Uterus (tissue), 4 donors: ENCODE results near the gene MAD1L1. TPM values are rescaled to one million over a fixed set of nuclear protein-coding genes. Genes with fewer than 3 reads are reported as not detected.

Experiments used
- DNase-seq, 2 donors: peaks; one replicate each; pipeline ENCODE4 v3.0.0-alpha.2; 2019 to 2020
- H3K27ac ChIP-seq, 2 donors: fragments of 200-600 bp; sonication (generic); 1 replicate in 1 of 2; 2 replicates in 1 of 2; pipeline ENCODE4 v1.5.1; 2016 to 2018
- H3K27me3 ChIP-seq, 2 donors: fragments of 200-600 bp; sonication (generic); one replicate each; pipeline ENCODE4 v1.5.1; 2018 to 2019; ENCODE audit warnings: control low read depth in 1 of 2
- H3K36me3 ChIP-seq, 2 donors: fragments of 200-600 bp; sonication (generic); one replicate each; pipeline ENCODE4 v1.5.1; 2019; ENCODE audit warnings: control low read depth in 1 of 2
- H3K4me1 ChIP-seq, 2 donors: fragments of 200-600 bp; sonication (generic); one replicate each; pipeline ENCODE4 v1.5.1; 2018 to 2019; ENCODE audit warnings: control low read depth in 1 of 2
- H3K4me3 ChIP-seq, 2 donors: fragments of 200-600 bp; sonication (generic); 1 replicate in 1 of 2; 2 replicates in 1 of 2; pipeline ENCODE4 v1.5.1; 2018 to 2019; ENCODE audit warnings: mild to moderate bottlenecking in 1 of 2
- H3K9me3 ChIP-seq, 2 donors: fragments of 200-600 bp; sonication (generic); one replicate each; pipeline ENCODE4 v1.5.1; 2019; ENCODE audit warnings: control low read depth in 1 of 2
- POLR2A ChIP-seq, 2 donors: fragments of 450-650 bp; IDR thresholded peaks; one replicate each; pipeline ENCODE4 v1.6.1; 2016; ENCODE audit warnings: antibody characterized with exemption in 2 of 2, mild to moderate bottlenecking in 1 of 2, moderate library complexity in 1 of 2
- intact Hi-C: fragments of 100-400 bp; cut with DNase I; formaldehyde crosslinking; loops from one replicate; pipeline ENCODE4 v1.15.1; 2023; ENCODE audit warnings: low total_unique reads
- total RNA-seq, 4 donors: library from RNA; depleted of rRNA in 3 of 4; stranded (reverse); fragments of >200 nt in 3 of 4; gene quantifications; one replicate each; pipeline versions ENCODE4 v1.1.0 to v1.2.4, GENCODE V29; 2014 to 2023
- TF ChIP-seq, protein P1 (sequence below), 4 experiments: fragments of 200-600 bp in 2 of 4; fragments of 450-650 bp in 2 of 4; sonication (generic) in 2 of 4; IDR thresholded peaks; one replicate each; pipeline ENCODE4 v1.5.1; 2016 to 2019; ENCODE audit warnings: antibody characterized with exemption in 4 of 4, mild to moderate bottlenecking in 2 of 4, moderate library complexity in 1 of 4
- donor health status: DM: yes; HTN: yes; CAD: no.

MAD1L1 gene
- total RNA-seq, 4 donors from 2014 or later, result 13.3 to 37.4 (median 33.1) TPM

DNA sequence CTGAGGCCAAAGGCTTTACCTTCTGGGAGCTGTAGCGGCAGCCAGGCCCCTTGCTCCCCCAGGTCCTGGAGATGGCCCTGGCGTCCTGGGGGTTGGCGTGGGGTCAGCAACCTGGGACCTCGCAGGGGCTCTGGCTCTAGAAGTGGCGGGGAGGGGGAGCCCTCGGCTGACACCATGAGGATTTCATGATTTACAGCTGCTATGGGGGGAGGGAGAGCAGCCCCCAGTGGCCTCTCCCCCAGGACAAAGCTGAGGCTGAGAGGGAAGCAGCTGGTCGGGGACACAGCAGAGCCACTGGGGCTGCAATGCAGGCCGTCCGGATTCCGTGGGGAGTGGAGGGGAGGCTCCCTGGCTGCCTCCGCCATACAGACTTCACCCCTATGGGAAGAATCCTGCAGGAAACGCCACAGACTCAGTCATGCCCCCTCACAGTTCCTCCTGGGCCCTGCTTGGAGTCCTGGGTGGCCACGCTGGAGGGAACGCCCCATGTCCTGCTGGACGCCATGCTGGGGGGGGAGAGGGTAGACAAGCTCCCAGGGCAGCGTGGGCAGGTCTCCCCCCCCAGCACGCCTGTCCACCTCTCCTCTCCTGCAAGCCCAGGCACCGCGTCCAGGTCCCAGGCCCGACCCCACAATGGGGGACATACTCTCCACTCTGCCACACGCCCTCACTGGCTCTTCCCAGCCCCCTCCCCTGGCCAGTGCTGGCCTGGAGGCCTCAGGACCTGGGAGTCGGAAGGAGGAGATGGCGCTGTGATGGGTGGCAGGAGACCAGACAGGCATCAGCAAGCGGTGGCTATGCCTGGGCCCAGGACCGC is 319.1 kb downstream of the MAD1L1 start:
- Histone ChIP-seq H3K4me3 (no peak overlapping the region), H3K9me3 (no peaks in the 10 kb centered on the region), H3K27ac (peak overlapping the region in 1 of 2 donors; percentile 34), H3K27me3 (no peaks in the 10 kb centered on the region), H3K4me1 (peaks cover 0 to 8% of the 10 kb centered on the region in 2 donors), H3K36me3 (no peaks in the 10 kb centered on the region)
- TF ChIP-seq POLR2A (IDR thresholded peaks at IDR 0.05), result no peak
- TF ChIP-seq, protein P1, sequence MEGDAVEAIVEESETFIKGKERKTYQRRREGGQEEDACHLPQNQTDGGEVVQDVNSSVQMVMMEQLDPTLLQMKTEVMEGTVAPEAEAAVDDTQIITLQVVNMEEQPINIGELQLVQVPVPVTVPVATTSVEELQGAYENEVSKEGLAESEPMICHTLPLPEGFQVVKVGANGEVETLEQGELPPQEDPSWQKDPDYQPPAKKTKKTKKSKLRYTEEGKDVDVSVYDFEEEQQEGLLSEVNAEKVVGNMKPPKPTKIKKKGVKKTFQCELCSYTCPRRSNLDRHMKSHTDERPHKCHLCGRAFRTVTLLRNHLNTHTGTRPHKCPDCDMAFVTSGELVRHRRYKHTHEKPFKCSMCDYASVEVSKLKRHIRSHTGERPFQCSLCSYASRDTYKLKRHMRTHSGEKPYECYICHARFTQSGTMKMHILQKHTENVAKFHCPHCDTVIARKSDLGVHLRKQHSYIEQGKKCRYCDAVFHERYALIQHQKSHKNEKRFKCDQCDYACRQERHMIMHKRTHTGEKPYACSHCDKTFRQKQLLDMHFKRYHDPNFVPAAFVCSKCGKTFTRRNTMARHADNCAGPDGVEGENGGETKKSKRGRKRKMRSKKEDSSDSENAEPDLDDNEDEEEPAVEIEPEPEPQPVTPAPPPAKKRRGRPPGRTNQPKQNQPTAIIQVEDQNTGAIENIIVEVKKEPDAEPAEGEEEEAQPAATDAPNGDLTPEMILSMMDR (IDR thresholded peaks at IDR 0.05), result no peak
- DNase-seq, result no peak
- intact Hi-C loops, result no loop called here

DNA sequence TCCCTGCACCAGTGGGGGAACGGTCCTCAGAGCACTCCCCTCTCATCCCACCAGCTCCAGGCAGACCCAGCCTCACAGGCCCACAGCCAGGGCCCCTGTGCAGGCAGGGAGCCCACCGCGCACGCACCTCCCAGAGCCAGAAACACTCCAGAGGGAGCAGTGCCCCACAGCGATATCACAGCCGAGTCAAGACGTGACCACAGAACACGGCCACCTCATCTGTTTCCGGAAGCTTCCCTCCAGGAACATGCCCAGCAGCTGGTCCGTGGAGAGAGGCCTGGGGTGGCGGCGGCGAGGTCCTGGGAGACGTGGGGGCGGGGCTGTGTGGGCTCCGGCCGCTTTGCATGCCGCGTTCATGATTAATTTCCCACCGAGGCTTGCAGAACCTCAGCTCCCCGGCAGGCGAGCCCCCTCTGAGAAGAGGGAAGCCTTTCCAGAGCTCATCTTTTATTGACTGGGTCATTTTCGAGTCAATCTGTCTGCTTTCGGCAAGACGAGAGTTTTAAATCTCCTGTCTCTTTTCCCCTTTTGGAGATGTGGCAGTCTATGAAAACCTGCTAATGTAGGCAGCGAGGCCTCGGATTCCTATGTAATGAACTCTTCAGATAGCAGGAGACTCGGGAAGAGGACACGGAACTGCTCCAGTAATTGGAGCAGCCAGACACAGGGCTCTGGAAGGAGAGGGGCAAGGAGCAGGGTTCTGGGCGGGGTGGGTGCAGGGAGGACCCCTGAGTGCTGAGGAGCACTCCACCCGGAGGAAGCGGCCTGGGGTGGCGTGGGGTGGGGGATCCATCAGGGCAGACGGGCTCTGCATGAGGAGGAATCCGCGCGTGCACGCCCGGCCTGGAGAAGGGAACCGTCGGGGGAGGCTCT is 319.9 kb downstream of the MAD1L1 start:
- no peak overlapping the region for H3K4me3 ChIP-seq
- no peaks in the 10 kb centered on the region for H3K27me3 ChIP-seq
- DNase-seq, result peak; percentile 39 to 51
- intact Hi-C loops, result no loop called here
- TF ChIP-seq, protein P1 (IDR thresholded peaks at IDR 0.05), result peak in 1 of 4 experiments; percentile 37
- TF ChIP-seq POLR2A (IDR thresholded peaks at IDR 0.05), result no peak
- no peaks in the 10 kb centered on the region for H3K36me3 ChIP-seq
- peaks cover 0 to 8% of the 10 kb centered on the region in 2 donors for H3K4me1 ChIP-seq
- H3K27ac ChIP-seq, result peak overlapping the region; percentile 14 to 34
- H3K9me3 ChIP-seq, result no peaks in the 10 kb centered on the region

DNA sequence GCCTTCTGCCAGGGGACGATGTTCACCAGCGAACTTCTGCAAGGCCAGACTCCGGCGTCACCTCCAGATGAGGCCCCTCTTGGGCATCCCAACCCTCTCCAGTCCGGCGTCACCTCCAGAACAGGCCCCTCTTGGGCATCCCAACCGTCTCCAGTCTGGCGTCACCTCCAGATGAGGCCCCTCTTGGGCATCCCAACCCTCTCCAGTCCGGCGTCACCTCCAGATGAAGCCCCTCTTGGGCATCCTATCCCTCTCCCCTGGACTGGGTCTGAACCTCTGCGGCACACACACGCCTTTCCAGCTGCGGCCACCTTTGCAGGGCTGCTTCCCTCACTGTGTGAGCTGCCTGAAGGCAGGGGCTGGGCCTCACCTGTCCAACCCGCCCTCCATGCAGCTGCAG is 321.2 kb downstream of the MAD1L1 start:
- intact Hi-C loops, result no loop called here
- H3K9me3 ChIP-seq, result no peaks in the 10 kb centered on the region
- no peak for TF ChIP-seq POLR2A (IDR thresholded peaks at IDR 0.05)
- TF ChIP-seq, protein P1 (IDR thresholded peaks at IDR 0.05), result no peak
- no peak overlapping the region for H3K27ac ChIP-seq
- H3K4me3 ChIP-seq, result no peak overlapping the region
- H3K4me1 ChIP-seq, result peaks cover 0 to 8% of the 10 kb centered on the region in 2 donors
- DNase-seq, result no peak
- H3K36me3 ChIP-seq, result no peaks in the 10 kb centered on the region
- no peaks in the 10 kb centered on the region for H3K27me3 ChIP-seq

DNA sequence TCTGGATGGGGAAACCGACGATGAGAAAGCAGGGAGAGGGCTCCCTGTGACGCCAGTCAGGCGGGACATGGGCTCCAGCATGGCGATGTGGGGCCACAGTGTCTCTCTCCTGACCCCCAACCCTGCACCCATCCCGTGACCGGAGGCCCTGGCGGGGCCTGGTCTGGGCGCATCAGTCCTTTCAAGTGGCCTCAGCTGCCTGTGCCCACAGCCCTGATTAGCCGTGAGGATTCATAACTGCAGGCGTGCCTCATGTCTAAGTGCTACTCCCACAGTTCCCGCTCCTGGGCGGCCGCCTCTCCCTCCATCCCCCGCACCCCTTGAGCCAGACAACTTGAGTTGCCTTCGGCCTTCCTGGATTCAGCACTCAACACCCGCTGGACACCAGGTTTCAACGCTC is 321.9 kb downstream of the MAD1L1 start:
- H3K9me3 ChIP-seq, result no peaks in the 10 kb centered on the region
- DNase-seq, result no peak
- H3K27ac ChIP-seq, result no peak overlapping the region
- H3K4me3 ChIP-seq, result no peak overlapping the region
- intact Hi-C loops, result no loop called here
- peaks cover 0 to 8% of the 10 kb centered on the region in 2 donors for H3K4me1 ChIP-seq
- H3K36me3 ChIP-seq, result no peaks in the 10 kb centered on the region
- TF ChIP-seq POLR2A (IDR thresholded peaks at IDR 0.05), result no peak
- TF ChIP-seq, protein P1 (IDR thresholded peaks at IDR 0.05), result no peak
- no peaks in the 10 kb centered on the region for H3K27me3 ChIP-seq
